K562 (cell line): Measurements from ENCODE around the gene PSMB4. TPM values are rescaled to one million over a fixed set of nuclear protein-coding genes. Genes with fewer than 3 reads are reported as not detected.
A peak's percentile ranks its signal among the peaks of the same experiment; 100 is the strongest.

ENCODE experiments used
- ATAC-seq: fragments of 200-7000 bp; cut with Tn5 transposase; 3 replicates; pipeline ENCODE4 v1.9.1; 2020; ENCODE audit warnings: moderate library complexity
- BruUV-seq: library from RNA; stranded (reverse); fragments of 400-500 nt; replicated peaks from 2 replicates; lab custom pipeline; 2021; lab: Mats Ljungman, UMichigan
- CTCF ChIA-PET: fragments of 300-600 bp; formaldehyde crosslinking; extraction: SDS; loops from one replicate; lab custom pipeline; 2021; ENCODE audit warnings: low intra/inter-chr PET ratio; lab: Yijun Ruan, JAX
- POLR2A ChIA-PET: fragments of 300-600, 350-650 bp; sonication (Branson Sonifier 250); formaldehyde crosslinking; extraction: SDS; loops from one replicate; lab custom pipeline; 2021; ENCODE audit warnings: antibody characterized with exemption, inconsistent platforms; lab: Yijun Ruan, JAX
- DNase-seq, 4 experiments: peaks; one replicate each; pipeline versions ENCODE4 v3.0.0 to v3.0.0-alpha.2; 2011 to 2018; ENCODE audit warnings: low spot score in 3 of 4, mixed read lengths in 3 of 4; ENCODE audit errors: extremely low read depth in 1 of 4
- FAIRE-seq: peaks from 2 replicates; lab custom pipeline; 2011; peaks lifted over from hg19 to GRCh38; lab: Jason Lieb, UNC
- H2AFZ ChIP-seq: 2 replicates; pipeline ENCODE4 v1.6.0; 2011; ENCODE audit warnings: low read depth, low read length, control low read depth, inconsistent platforms
- H3K27ac ChIP-seq: fragments of 200-600 bp; 3 replicates; pipeline ENCODE4 v1.8.0; 2011; ENCODE audit warnings: low read depth, mild to moderate bottlenecking, control low read depth, inconsistent platforms, low read length, moderate library complexity, mixed read lengths; ENCODE audit errors: extremely low read depth
- H3K27me3 ChIP-seq, 2 experiments: fragments of 300-600 bp in 1 of 2; 2 replicates in 1 of 2; 3 replicates in 1 of 2; pipeline versions ENCODE4 v1.6.0 to v1.8.0; 2011; ENCODE audit warnings: inconsistent platforms in 2 of 2, low read length in 2 of 2, mild to moderate bottlenecking in 1 of 2, mixed read lengths in 1 of 2, moderate library complexity in 1 of 2; ENCODE audit not compliant: control insufficient read depth in 2 of 2, insufficient read depth in 2 of 2
- H3K36me3 ChIP-seq: fragments of 300-600 bp; 3 replicates; pipeline ENCODE4 v1.8.0; 2011; ENCODE audit warnings: mild to moderate bottlenecking, low read length, inconsistent platforms; ENCODE audit not compliant: control insufficient read depth, insufficient read depth
- H3K4me1 ChIP-seq, 2 experiments: fragments of 200-600 bp in 1 of 2; replicated peaks in 1 of 2; 2 replicates in 1 of 2; 3 replicates in 1 of 2; pipeline versions ENCODE4 v1.5.1 to v1.8.0; 2011; ENCODE audit warnings: inconsistent platforms in 2 of 2, low read length in 2 of 2, mild to moderate bottlenecking in 1 of 2, mixed read lengths in 1 of 2, moderate library complexity in 1 of 2; ENCODE audit not compliant: control insufficient read depth in 2 of 2, insufficient read depth in 2 of 2
- H3K4me2 ChIP-seq: 2 replicates; pipeline ENCODE4 v1.6.1; 2011; ENCODE audit warnings: low read length, control low read depth, inconsistent platforms, mixed read lengths; ENCODE audit not compliant: insufficient read depth
- H3K4me3 ChIP-seq: fragments of 200-600 bp; sonication (generic), shearing (Covaris generic); 2 replicates; pipeline ENCODE4 v1.5.1; 2016; ENCODE audit warnings: control low read depth, inconsistent platforms
- H3K79me2 ChIP-seq: fragments of 200-600 bp; 3 replicates; pipeline ENCODE4 v1.8.0; 2011; ENCODE audit warnings: low read length, inconsistent platforms; ENCODE audit not compliant: control insufficient read depth, insufficient read depth
- H3K9ac ChIP-seq, 2 experiments: 2 replicates each; pipeline versions ENCODE4 v1.6.0 to v1.6.1; 2011; ENCODE audit warnings: low read depth in 2 of 2, low read length in 2 of 2, control low read depth in 1 of 2, inconsistent platforms in 1 of 2, mild to moderate bottlenecking in 1 of 2, mixed read lengths in 1 of 2; ENCODE audit not compliant: insufficient read depth in 1 of 2
- H3K9me1 ChIP-seq: one replicate; pipeline ENCODE4 v1.6.0; 2011; ENCODE audit warnings: inconsistent platforms, mild to moderate bottlenecking, low read length, moderate library complexity; ENCODE audit not compliant: control insufficient read depth, insufficient read depth
- H3K9me3 ChIP-seq: replicated peaks from 2 replicates; pipeline ENCODE4 v1.5.1; 2011; ENCODE audit warnings: low read depth, low read length, inconsistent platforms; ENCODE audit not compliant: control insufficient read depth, insufficient read depth
- H4K20me1 ChIP-seq: replicated peaks from 2 replicates; pipeline ENCODE4 v1.6.1; 2011; ENCODE audit warnings: low read length, inconsistent platforms, mixed read lengths; ENCODE audit not compliant: control insufficient read depth, insufficient read depth
- CEBPG ChIP-seq, 3 experiments: fragments of 200-800 bp in 1 of 3; sonication (Bioruptor generic) in 1 of 3; sonication (generic) in 1 of 3; formaldehyde crosslinking in 1 of 3; IDR thresholded peaks in 2 of 3; conservative IDR thresholded peaks in 1 of 3; 2 replicates each; pipeline versions ENCODE4 v1.6.1 to v1.8.0; 2016 to 2022; ENCODE audit warnings: missing compliant biosample characterization in 2 of 3, missing genetic modification characterization in 2 of 3, mild to moderate bottlenecking in 1 of 3, missing genetic modification reagents in 1 of 3
- CHD1 ChIP-seq: fragments of 200-600 bp; sonication (generic); IDR thresholded peaks from one replicate; pipeline ENCODE4 v1.6.1; 2012; ENCODE audit warnings: mild to moderate bottlenecking, moderate library complexity, low read length, inconsistent platforms
- HMG20B ChIP-seq: fragments of 250-450 bp; sonication (Bioruptor Pico); IDR thresholded peaks from 2 replicates; pipeline ENCODE4 v1.5.0; 2021; ENCODE audit warnings: mild to moderate bottlenecking
- HMGXB4 ChIP-seq: sonication (generic); formaldehyde crosslinking; IDR thresholded peaks from 2 replicates; pipeline ENCODE4 v1.8.1; 2023; ENCODE audit warnings: mild to moderate bottlenecking, missing genetic modification reagents
- KAT2B ChIP-seq: IDR thresholded peaks from one replicate; pipeline ENCODE4 v1.6.1; 2012; ENCODE audit warnings: low read depth, mild to moderate bottlenecking, control low read depth, inconsistent platforms, low read length, moderate library complexity
- MYNN ChIP-seq, 2 experiments: sonication (generic); formaldehyde crosslinking in 1 of 2; IDR thresholded peaks; 2 replicates each; pipeline versions ENCODE4 v1.5.0 to v1.6.1; 2016 to 2020; ENCODE audit warnings: antibody characterized with exemption in 1 of 2, missing genetic modification reagents in 1 of 2
- NR1H2 ChIP-seq: sonication (generic); formaldehyde crosslinking; IDR thresholded peaks from 2 replicates; pipeline ENCODE4 v1.4.0; 2020; ENCODE audit warnings: mild to moderate bottlenecking, missing genetic modification reagents
- PHF20 ChIP-seq: fragments of 450-650 bp; IDR thresholded peaks from 2 replicates; pipeline ENCODE4 v1.6.1; 2018; ENCODE audit not compliant: partially characterized antibody
- RBFOX2 ChIP-seq: fragments of 200-400 bp; formaldehyde crosslinking; IDR thresholded peaks from 2 replicates; pipeline ENCODE4 v1.6.1; 2017; ENCODE audit warnings: low read depth, mild to moderate bottlenecking, low read length, moderate library complexity
- SAFB2 ChIP-seq: fragments of 200-400 bp; formaldehyde crosslinking; IDR thresholded peaks from 2 replicates; pipeline ENCODE4 v1.6.1; 2018; ENCODE audit warnings: borderline replicate concordance, low read length, low read depth, moderate library complexity; ENCODE audit not compliant: severe bottlenecking
- ZEB2 ChIP-seq: fragments of 450-650 bp; IDR thresholded peaks from 2 replicates; pipeline ENCODE4 v1.6.1; 2016
- ZNF354B ChIP-seq: fragments of 250-450 bp; sonication (Bioruptor Pico); IDR thresholded peaks from 2 replicates; pipeline ENCODE4 v1.4.0; 2020
- ZNF436 ChIP-seq: fragments of 250-450, 450-650 bp; sonication (Bioruptor Pico); formaldehyde crosslinking; IDR thresholded peaks from 2 replicates; pipeline ENCODE4 v1.7.0; 2020; ENCODE audit warnings: mild to moderate bottlenecking
- ZNF583 ChIP-seq: fragments of 250-450 bp; sonication (Bioruptor Pico); IDR thresholded peaks from 2 replicates; pipeline ENCODE4 v1.4.0; 2020
- ZSCAN29 ChIP-seq: fragments of 450-650 bp; IDR thresholded peaks from 2 replicates; pipeline ENCODE4 v1.6.1; 2017
- WGBS: fragments of 100-300 bp; shearing (Covaris generic); methylation state at CpG from one replicate; pipeline ENCODE4 v1.1.6; 2016; ENCODE audit warnings: low coverage, mixed read lengths; ENCODE audit not compliant: insufficient coverage; ENCODE audit errors: missing lambda C conversion rate; 5-methylcytosine and 5-hydroxymethylcytosine counted together
- in situ Hi-C: fragments of 300-500 bp; cut with MboI; formaldehyde crosslinking; loops from 4 replicates; pipeline ENCODE4 v1.15.0; 2018; ENCODE audit warnings: inconsistent platforms, mixed read lengths
- intact Hi-C: fragments of 100-400 bp; cut with micrococcal nuclease; formaldehyde crosslinking; loops from 2 replicates; pipeline ENCODE4 v1.14.2; 2022
- polyA plus RNA-seq, 8 experiments: library from polyadenylated mRNA; depleted of rRNA in 4 of 8; stranded (reverse) in 5 of 8; unstranded in 3 of 8; fragments of >200 nt; fragmentation: Nextera tagmentation in 2 of 8; fragmentation: Illumina TruSeq in 1 of 8; extraction: Ambion mirVana in 2 of 8; extraction: Trizol in 1 of 8; gene quantifications; 2 replicates each; pipeline versions ENCODE4 v1.2.1 to v1.2.3, GENCODE V29; 2011 to 2014; ENCODE audit warnings: inconsistent platforms in 1 of 8, missing spikeins in 1 of 8
- total RNA-seq, 7 experiments: library from RNA; depleted of rRNA in 6 of 7; stranded (reverse); fragments of >200 nt in 6 of 7; fragmentation: Illumina TruSeq in 2 of 7; extraction: Trizol in 2 of 7; gene quantifications; 2 replicates each; pipeline versions ENCODE4 v1.2.1 to v1.2.3, GENCODE V29; 2011 to 2021; ENCODE audit warnings: low replicate concordance in 1 of 7

The PSMB4 gene
- total and polyA plus RNA-seq, 9 of the 15 experiments (the other 6 are each of a cell fraction or from before 2014, with no cell fraction given): 397 to 674 (median 475) TPM

- WGBS: 90% methylated on average over 7 of the region's 7 CpGs
Measured at GRCh38 chr1:151369302-151369610, 30.1 kb upstream of the PSMB4 start.

DNA sequence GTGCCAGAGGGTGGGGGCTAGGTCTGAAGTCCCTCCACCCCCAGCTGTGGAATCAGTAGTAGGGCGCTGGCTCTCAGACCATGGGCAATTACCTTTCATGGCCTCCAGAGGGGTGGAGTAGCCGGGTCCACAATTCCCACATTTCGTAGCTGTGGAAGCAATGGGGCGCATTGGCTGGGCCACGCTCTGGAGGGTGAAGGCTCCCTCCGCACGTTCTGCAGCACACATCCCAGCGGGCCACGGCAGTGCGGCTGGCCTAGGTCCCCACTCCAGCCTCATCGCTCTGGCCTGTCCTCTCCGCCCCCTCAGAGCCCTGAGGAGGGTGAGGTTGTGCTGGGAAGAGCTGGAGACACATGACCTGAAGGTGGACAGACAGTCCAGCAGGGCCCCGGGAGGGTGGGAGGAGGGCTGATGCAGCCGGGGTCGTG is 29.7 kb upstream of the PSMB4 start:
- 74% methylated on average over 11 of the region's 15 CpGs for WGBS
- peak; percentile 29 for ATAC-seq
- H3K9me1 ChIP-seq: no peaks in the 10 kb centered on the region
- peak overlapping the region in 1 of 2 experiments; percentile 57; a peak in 2 of 4 replicates for H3K9ac ChIP-seq
- intact Hi-C loops (no loop called here), in situ Hi-C loops (no loop called here)
- DNase-seq: peak in 2 of 4 experiments; percentile 23 to 30
- H3K9me3 ChIP-seq: no peaks in the 10 kb centered on the region
- no peak overlapping the region for H3K4me3 ChIP-seq
- FAIRE-seq: no peak
- peaks cover 16% of the 10 kb centered on the region for H3K79me2 ChIP-seq
- peak overlapping the region; percentile 68; the same call in 1 of the 2 replicates for H3K4me2 ChIP-seq
- peak overlapping the region; percentile 72 for H2AFZ ChIP-seq
- H4K20me1 ChIP-seq: no peaks in the 10 kb centered on the region
- peak overlapping the region; percentile 71; the same call in 1 of the 3 replicates for H3K27ac ChIP-seq
- ChIA-PET CTCF (no interaction called here), POLR2A (interaction anchor here (0.6 to 1.7 kb wide), 7 partner anchors 12 to 540 kb away, joined by 3 to 8 read pairs (median 3); partner anchors contain the start of genes THEM4 and ZNF687)
- peaks cover 32% of the 10 kb centered on the region; the same call in 2 of the 3 replicates for H3K36me3 ChIP-seq
- H3K4me1 ChIP-seq: peaks cover 32 to 48% of the 10 kb centered on the region in 2 experiments
- BruUV-seq: no TSS peak
- no peaks in the 10 kb centered on the region for H3K27me3 ChIP-seq
- no peak for TF ChIP-seq KAT2B
- TF ChIP-seq RBFOX2: peak; percentile 31; the same call in 1 of the 2 replicates
- TF ChIP-seq SAFB2: no peak
- no peak for TF ChIP-seq NR1H2 (CRISPR knock-in tag)
- no peak for TF ChIP-seq HMGXB4 (CRISPR knock-in tag)
- TF ChIP-seq ZNF354B (CRISPR knock-in tag): no peak
- no peak for TF ChIP-seq CEBPG (CRISPR knock-in tag; IDR thresholded peaks at IDR 0.05)
- TF ChIP-seq CEBPG (tag; conservative IDR thresholded peaks at IDR 0.05 in 1 of 2, IDR thresholded peaks at IDR 0.05 in 1 of 2): no peak
- no peak for TF ChIP-seq ZNF583 (CRISPR knock-in tag)
- TF ChIP-seq ZNF436 (CRISPR knock-in tag): no peak
- no peak for TF ChIP-seq CHD1
- TF ChIP-seq ZEB2: no peak

More at GRCh38 chr1:151369302-151369610, 30.1 kb upstream of the PSMB4 start:
- Histone ChIP-seq H4K20me1 (no peaks in the 10 kb centered on the region), H3K4me2 (no peak overlapping the region), H2AFZ (no peak overlapping the region), H3K9me3 (no peaks in the 10 kb centered on the region), H3K9ac (peak overlapping the region in 1 of 2 experiments; percentile 57; a peak in 1 of 4 replicates), H3K79me2 (peaks cover 16% of the 10 kb centered on the region), H3K4me1 (peaks cover 32 to 48% of the 10 kb centered on the region in 2 experiments), H3K36me3 (peaks cover 36% of the 10 kb centered on the region; the same call in 2 of the 3 replicates), H3K4me3 (no peak overlapping the region), H3K27ac (no peak overlapping the region), H3K9me1 (no peaks in the 10 kb centered on the region), H3K27me3 (no peaks in the 10 kb centered on the region)
- CTCF ChIA-PET: no interaction called here
- no TSS peak for BruUV-seq
- POLR2A ChIA-PET: interaction anchor here (1.0 to 1.7 kb wide), 4 partner anchors 17 to 88 kb away, joined by 3 to 8 read pairs (median 6); partner anchors contain the start of gene ZNF687
- intact Hi-C loops (no loop called here), in situ Hi-C loops (no loop called here)
- no peak for ATAC-seq
- FAIRE-seq: no peak
- no peak for DNase-seq
- TF ChIP-seq PHF20 (no peak), MYNN (IDR thresholded peaks at IDR 0.05) (no peak), MYNN (CRISPR knock-in tag; IDR thresholded peaks at IDR 0.05) (no peak), HMG20B (CRISPR knock-in tag) (no peak), RBFOX2 (0 out of 2 replicates have a peak, but pooled peaks have one; percentile 18), ZSCAN29 (no peak)
